Activated CD4-positive, alpha-beta T cell treated with anti-CD3 and anti-CD28 coated beads for 4 hours (primary cell): ENCODE results near the gene KBTBD4.
"Not testable (repeated sequence)": the region's sequence is repeated elsewhere in the genome, so short reads cannot be mapped to it uniquely, and the experiment has no call there.

Experiments
- DNase-seq, 2 donors: peaks; one replicate each; pipeline ENCODE4 v3.0.0-alpha.2; 2020

Gene KBTBD4

GRCh38 chr11:47589977-47590861 lies 11.4 kb upstream of the KBTBD4 start:
- no peak for DNase-seq

- DNase-seq, result no peak
These were observed 10.8 kb upstream of the KBTBD4 start for GRCh38 chr11:47589584-47589976.

GRCh38 chr11:47589118-47589517 lies 10.3 kb upstream of the KBTBD4 start:
- DNase-seq, result no peak

GRCh38 chr11:47587723-47588326 lies 9.1 kb upstream of the KBTBD4 start:
- DNase-seq, result no peak

GRCh38 chr11:47587039-47587716 lies 8.4 kb upstream of the KBTBD4 start:
- no peak for DNase-seq

- no peak for DNase-seq
These were observed 7.5 kb upstream of the KBTBD4 start, which contains the start of gene FAM180B for GRCh38 chr11:47586098-47586855. Gene FAM180B (plus strand): TSS chr11:47586678. CDS start chr11:47586769, 91 bp downstream.

DNA sequence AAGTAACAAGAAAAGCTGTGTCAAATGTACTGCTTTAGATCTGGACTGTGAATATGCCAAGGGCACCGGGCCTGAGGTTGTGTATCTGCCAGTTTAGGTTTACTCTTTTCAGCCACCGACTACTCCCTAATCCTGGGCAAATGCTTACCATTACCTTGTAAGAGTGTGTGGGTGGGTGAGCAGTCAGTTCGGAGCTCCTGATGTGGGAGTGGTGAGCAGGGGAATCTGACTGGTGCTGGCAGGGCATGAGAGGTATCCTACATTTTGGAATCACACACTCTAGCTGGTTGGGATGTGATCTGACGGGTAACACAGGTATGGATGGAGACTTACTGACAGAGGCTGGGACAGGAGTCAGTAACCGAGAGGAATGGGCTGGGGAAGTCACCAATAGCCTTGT lies 5.1 kb upstream of the KBTBD4 start:
- no peak for DNase-seq

DNA sequence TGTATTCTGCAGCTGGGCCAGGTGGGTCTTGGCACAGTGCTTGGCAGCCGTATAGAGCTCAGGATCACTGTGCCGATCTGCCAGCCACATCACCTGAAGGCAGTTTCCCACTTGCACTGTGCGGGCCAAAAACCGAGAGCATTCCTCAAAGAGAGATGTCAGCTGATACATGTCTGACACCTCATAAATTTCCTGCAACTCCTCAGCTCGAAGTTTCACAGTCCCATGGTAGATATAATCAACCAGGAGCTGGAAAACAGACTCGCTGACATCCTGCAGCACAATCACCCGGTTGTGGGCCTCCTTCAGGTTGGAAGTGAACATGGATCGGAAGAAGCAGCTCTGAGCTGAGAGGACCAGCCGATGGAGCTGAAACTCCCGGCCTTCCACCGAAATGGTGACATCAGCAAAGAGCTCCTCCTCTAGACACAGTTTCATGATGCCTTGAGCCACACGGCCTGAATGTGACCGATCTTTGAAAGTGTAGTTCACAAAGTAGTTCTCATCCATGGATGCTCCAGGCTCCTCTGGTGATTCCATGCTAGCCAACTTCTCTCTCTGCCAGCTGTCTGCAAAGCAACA lies 1.2 kb downstream of the KBTBD4 start:
- DNase-seq, result no peak

DNA sequence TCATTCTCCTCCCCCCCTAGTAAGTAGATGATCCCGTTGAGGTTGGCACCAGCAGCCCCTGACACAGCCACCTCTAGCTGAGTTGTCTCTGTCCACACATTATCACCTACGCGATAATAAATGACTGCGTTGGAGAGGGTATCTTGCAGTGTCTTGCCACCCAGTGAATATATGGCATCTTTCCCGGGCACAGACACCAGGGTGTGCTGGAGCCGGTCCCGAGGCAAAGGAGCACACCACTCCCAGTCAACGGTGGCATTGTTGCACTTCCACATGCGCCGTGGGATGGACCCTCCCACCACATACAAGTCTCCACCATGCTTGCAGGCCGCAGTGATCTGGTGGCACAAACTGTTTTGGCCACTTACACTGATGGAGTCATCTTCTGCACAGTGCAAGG lies 5.4 kb downstream of the KBTBD4 start:
- DNase-seq, result no peak

GRCh38 chr11:47572715-47573255 lies 6.0 kb downstream of the KBTBD4 start:
- DNase-seq, result no peak

GRCh38 chr11:47571895-47572294 lies 6.9 kb downstream of the KBTBD4 start:
- DNase-seq, result no peak

DNA sequence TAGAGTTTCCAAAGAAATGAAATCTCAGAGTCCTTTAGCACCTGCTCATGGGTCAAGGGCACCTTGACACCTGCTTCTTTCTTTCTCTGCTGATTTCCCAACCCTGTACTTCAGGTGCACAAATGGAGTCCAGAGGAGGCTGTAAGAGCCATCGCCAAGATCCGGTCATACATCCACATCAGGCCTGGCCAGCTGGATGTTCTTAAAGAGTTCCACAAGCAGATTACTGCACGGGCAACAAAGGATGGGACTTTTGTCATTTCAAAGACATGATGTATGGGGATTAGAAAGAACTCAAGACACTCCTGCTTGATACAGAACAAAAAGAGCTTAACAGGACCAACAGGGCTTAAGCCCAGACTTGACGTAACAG lies 7.4 kb downstream of the KBTBD4 start:
- no peak for DNase-seq

GRCh38 chr11:47570651-47571356 lies 8.0 kb downstream of the KBTBD4 start:
- DNase-seq, result no peak

GRCh38 chr11:47569646-47570045 lies 9.1 kb downstream of the KBTBD4 start:
- no peak for DNase-seq

DNA sequence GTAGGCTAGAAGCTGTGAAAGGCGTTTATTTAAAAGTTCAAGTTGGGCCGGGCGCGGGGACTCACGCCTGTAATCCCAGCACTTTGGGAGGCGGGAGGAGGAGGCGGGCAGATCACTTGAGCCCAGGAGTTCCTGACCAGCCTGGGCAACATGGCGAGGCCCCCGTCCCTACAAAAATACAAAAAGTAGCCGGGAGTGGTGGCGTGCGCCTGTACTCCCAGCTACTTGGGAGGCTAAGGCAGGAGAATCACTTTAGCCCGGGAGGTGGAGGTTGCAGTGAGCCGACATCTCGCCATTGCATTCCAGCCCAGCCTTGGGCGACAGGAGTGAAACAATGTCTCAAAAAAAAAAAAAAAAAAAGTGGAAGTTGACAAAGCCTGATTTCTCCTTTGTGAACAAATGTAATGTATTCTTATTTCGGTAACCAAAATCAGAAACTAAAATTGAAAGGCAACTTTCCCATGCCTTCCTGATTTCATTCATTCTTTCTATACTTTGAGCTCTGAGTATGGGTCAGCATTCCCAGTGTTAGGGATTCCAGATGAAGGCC lies 12.5 kb downstream of the KBTBD4 start:
- no peak for DNase-seq

DNA sequence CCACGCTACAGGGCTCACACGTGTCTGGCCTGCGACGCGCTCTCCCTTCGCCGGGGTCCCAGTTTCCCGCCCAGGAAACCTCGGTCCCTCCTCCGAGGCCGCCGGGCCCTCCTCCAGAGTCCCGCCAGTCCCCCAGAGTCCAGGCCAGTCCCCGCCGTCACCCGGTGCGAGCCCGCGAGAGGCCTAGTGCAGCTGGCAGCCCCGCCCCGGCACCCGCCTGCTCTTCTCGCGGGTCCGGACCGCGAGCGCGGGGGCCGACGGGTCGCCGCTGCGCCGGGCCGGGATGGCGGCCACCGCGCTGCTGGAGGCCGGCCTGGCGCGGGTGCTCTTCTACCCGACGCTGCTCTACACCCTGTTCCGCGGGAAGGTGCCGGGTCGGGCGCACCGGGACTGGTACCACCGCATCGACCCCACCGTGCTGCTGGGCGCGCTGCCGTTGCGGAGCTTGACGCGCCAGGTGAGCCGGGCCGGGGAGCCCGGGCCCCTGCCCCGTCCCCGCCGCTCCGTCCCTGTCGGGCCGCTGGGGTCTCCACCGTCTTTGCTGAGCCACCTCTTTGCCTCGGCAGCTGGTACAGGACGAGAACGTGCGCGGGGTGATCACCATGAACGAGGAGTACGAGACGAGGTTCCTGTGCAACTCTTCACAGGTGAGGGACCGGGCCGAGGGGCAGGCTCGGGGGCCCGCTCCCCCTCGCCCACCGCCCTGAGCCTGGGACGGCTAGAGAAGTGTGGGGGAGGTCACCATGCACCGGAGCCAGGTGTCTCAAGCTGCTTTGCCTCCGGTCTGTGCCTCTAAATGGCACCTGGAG lies 13.2 kb downstream of the KBTBD4 start, which contains the start of gene PTPMT1:
PTPMT1 (plus strand) TSS at position 260 of the 809 bp plus-strand sequence; CDS start at position 284, 24 bp downstream.
- peak; percentile 53 to 63 for DNase-seq

- no peak for DNase-seq
These were observed 13.8 kb downstream of the KBTBD4 start for GRCh38 chr11:47564933-47565339.

GRCh38 chr11:47564366-47564765 lies 14.4 kb downstream of the KBTBD4 start:
- DNase-seq, result not testable (repeated sequence)

DNA sequence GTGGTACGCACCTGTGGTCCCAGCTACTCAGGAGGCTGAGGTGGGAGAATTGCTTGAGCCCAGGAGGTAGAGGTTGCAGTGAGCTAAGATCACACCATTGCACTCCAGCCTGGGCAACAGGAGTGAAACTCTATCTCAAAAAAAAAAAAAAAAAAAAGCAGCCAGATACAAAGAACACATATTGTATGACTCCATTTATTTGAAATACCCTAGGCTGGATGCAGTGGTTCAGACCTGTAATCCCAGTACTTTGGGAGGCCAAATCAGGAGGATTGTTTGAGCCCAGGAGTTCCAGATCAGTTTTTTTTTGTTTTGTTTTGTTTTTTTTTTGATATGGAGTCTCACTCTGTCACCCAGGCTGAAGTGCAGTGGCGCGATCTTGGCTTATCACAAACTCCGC lies 16.4 kb downstream of the KBTBD4 start:
- not testable (repeated sequence) for DNase-seq

DNA sequence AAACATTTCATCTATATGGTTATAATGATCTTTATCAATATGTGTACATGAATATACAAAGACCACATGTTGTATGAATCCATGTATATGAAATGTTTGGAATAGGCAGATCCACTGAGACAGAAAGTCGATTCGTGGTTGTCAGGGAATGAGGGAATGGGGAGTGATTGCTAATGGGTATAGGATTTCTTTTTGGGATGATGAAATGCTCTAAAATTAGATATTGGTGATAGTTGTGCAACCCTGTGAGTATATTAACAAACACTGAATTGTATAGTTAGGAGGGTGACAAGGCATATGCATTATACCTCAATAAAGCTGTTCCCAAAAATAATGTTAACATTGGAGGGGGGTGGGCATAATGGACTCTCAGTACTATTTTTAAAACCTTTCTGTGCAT lies 18.3 kb downstream of the KBTBD4 start:
- DNase-seq, result no peak
